ENCODE measurements around the gene CLUH.

CLUH gene

DNA sequence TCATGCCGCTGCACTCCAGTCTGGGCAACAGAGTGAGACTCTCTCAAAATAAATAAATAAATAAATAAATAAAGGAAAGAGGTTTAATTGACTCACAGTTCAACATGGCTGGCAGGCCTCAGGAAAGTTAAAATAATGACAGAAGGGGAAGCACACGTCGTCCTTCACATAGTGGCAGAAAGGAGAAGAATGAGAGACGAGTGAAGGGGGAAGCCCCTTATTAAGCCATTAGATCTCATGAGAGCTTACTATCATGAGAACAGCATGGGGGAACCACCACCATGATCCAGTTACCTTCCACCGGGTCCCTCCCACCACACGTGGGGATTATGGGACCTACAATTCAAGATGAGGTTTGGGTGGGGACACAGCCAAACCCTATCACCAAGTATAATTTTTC lies 63.6 kb downstream of the CLUH start:
- no peaks in the 10 kb centered on the region for H3K27me3 ChIP-seq (ENCODE audit: control insufficient read depth, insufficient read depth, low read length)
- H3K9me3 ChIP-seq (ENCODE audit: control insufficient read depth, insufficient read depth, low read length): no peaks in the 10 kb centered on the region
- no peaks in the 10 kb centered on the region for H3K4me1 ChIP-seq (ENCODE audit: control insufficient read depth, insufficient read depth, low read length)
- no peak overlapping the region for H3K9ac ChIP-seq (ENCODE audit: low read depth, low read length)
- H3K27ac ChIP-seq (ENCODE audit: low read depth, low read length): no peak overlapping the region
- H3K36me3 ChIP-seq (ENCODE audit: control insufficient read depth, insufficient read depth, low read length): peaks cover 16% of the 10 kb centered on the region
- no peak overlapping the region for H3K4me3 ChIP-seq (ENCODE audit: low read depth, low read length)

DNA sequence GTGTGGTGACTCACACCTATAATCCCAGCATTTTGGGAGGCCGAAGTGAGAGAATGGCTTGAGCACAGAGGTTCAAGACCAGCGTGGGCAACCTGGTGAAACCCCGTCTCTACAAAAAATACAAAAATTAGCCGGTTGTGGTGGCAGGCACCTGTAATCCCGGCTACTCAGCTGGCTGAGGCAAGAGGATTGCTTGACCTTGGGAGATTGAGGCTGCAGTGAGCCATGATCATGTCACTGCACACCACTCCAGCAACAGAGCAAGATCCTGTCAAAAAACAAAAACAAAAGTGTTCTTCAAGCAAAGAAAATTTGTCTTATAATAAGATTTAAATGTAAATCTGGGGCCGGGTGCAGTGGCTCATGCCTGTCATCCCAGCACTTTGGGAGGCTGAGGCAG lies 66.6 kb downstream of the CLUH start:
- Histone ChIP-seq H3K36me3 (ENCODE audit: control insufficient read depth, insufficient read depth, low read length) (peaks cover 34% of the 10 kb centered on the region), H3K27me3 (ENCODE audit: control insufficient read depth, insufficient read depth, low read length) (no peaks in the 10 kb centered on the region), H3K9ac (ENCODE audit: low read depth, low read length) (no peak overlapping the region), H3K27ac (ENCODE audit: low read depth, low read length) (no peak overlapping the region), H3K4me3 (ENCODE audit: low read depth, low read length) (no peak overlapping the region), H3K4me1 (ENCODE audit: control insufficient read depth, insufficient read depth, low read length) (no peaks in the 10 kb centered on the region), H3K9me3 (ENCODE audit: control insufficient read depth, insufficient read depth, low read length) (no peaks in the 10 kb centered on the region)

Measured in HUES48 (cell line).